ENCODE results near the gene IBA57. TPM values are rescaled to one million over a fixed set of nuclear protein-coding genes. Genes with fewer than 3 reads are reported as not detected.
"Not testable (repeated sequence)": the region's sequence is repeated elsewhere in the genome, so short reads cannot be mapped to it uniquely, and the experiment has no call there.

IBA57 gene
- polyA plus RNA-seq, 12 donors = 3.6 to 9.5 (median 4.2) TPM; not detected in 1

- DNase-seq = no peak
These were observed 46.2 kb downstream of the IBA57 start for GRCh38 chr1:228211531-228212414.

GRCh38 chr1:228212415-228212965 lies 46.9 kb downstream of the IBA57 start:
- no peak for DNase-seq

DNA sequence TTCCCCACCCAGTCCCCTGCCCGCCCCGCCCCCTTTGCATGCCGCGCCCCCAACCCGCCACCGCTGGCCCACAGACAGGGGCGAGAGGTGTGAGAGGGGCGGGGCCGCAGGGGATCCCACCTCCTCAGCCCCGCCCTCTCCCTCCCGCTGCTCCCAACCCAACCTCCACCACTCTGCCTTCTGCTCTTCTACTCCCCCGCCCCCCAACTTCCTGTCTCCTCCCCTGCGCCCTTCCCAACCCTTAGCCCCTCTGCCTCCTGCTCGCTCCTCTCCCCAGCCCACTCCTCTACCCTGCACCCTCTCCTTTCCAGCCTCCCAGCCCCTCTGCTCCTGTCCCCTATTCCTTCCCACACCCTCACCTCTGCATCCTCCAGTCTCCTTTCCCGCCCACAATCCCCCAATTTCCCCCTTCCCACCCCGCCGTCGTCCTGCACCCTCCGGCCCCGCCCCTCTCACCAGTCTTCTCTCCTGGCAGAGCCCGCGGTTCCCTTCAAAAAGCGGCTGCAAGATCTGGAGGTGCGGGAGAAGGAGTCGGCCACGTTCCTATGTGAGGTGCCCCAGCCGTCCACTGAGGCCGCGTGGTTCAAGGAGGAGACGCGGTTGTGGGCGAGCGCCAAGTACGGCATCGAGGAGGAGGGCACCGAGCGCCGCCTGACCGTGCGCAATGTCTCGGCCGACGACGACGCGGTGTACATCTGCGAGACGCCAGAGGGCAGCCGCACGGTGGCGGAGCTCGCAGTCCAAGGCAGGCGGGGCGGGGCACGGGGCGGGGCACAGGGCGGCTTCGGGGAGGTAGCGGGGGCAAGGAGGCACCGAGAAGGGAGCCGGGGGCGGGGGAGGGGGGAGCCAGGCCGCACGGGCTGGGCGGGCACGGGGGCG lies 47.6 kb downstream of the IBA57 start:
- DNase-seq = peak; percentile 61

GRCh38 chr1:228213917-228214808 lies 48.6 kb downstream of the IBA57 start:
- DNase-seq = no peak

- DNase-seq = no peak
These were observed 49.5 kb downstream of the IBA57 start for GRCh38 chr1:228214921-228215662.

DNA sequence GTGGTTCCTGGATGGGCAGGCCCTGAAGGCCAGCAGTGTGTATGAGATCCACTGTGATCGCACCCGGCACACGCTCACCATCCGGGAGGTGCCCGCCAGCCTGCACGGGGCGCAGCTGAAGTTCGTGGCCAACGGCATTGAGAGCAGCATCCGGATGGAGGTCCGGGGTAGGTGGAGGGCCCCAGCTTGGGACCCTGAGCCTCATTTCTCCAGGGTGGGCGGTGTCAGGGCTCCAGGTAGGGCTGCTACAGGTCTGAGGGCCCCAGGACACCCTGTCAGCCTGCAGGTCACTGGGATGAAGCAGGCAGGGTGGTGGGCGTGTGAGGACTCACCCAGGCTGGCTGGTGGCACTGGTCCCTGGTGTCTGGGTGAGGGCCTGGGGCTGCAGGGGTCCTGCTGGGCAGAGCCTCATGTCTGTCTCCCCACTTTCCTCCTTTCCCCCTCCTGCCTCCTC lies 50.1 kb downstream of the IBA57 start:
- no peak for DNase-seq

GRCh38 chr1:228216371-228217320 lies 51.0 kb downstream of the IBA57 start:
- no peak for DNase-seq

GRCh38 chr1:228217551-228218344 lies 52.1 kb downstream of the IBA57 start:
- DNase-seq = no peak

DNA sequence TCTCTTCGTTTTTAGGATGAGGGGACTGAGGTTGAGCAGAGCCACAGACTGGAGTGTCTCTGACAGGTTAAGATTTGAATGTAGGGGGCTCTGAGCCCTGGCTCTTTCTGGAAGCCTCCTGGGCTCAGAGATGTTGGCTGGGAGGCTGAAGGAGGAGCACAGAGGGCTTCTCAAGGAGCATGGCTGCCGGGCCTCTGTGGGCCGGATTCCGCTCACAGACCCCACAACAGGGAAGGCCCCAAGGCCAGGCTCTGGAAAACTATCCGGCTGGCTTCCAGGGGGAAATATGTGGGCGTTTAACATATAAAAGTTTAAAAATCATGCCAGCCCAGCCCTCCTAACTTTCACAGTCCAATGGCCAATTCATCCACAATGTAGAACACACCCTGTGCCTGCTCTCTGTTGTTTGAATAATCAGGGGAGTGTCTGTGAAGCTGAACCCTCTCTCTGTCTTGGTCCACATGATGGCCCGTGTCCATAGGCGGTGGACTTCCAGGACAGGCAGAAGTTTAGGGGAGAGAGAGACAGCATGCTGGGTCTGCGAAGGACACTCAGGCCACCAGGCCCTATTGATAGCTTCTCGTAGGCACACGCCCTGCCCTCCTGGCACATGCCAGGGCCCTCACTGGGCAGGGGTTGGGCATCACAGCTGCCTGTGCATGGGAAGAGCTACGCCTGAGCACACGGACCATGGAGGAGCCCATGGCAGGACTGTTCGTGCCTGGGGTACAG lies 53.1 kb downstream of the IBA57 start:
- no peak for DNase-seq

DNA sequence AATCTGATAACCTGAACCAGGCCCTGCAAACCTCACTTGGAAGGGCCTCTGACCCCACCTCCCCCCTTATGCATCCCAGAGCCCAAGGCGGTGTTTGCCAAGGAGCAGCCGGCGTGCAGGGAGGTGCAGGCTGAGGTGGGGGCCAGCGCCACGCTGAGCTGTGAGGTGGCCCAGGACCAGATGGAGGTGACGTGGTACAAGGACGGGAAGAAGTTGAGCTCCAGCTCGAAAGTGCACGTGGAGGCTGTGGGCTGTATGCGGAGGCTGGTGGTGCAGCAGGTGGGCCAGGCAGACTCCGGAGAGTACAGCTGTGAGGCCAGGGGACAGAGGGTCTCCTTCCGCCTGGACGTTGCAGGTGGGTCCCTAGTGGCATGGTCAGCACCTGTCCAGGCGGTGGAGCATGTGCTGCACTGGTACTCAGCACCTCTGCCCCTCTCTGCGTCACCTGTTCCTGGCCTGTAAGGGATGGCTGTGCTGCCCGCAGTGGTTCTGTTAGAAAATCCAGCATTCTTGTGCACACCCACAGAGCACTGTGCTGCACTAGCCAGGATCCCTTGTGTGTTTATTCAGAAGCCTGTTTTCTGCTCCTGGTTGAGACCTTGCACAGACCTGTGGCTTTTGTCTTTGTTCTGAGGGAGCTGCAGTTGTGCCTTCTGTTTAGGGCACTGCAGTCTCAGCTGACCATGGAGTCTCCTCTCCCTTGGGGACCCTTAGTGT lies 53.8 kb downstream of the IBA57 start:
- no peak for DNase-seq

DNA sequence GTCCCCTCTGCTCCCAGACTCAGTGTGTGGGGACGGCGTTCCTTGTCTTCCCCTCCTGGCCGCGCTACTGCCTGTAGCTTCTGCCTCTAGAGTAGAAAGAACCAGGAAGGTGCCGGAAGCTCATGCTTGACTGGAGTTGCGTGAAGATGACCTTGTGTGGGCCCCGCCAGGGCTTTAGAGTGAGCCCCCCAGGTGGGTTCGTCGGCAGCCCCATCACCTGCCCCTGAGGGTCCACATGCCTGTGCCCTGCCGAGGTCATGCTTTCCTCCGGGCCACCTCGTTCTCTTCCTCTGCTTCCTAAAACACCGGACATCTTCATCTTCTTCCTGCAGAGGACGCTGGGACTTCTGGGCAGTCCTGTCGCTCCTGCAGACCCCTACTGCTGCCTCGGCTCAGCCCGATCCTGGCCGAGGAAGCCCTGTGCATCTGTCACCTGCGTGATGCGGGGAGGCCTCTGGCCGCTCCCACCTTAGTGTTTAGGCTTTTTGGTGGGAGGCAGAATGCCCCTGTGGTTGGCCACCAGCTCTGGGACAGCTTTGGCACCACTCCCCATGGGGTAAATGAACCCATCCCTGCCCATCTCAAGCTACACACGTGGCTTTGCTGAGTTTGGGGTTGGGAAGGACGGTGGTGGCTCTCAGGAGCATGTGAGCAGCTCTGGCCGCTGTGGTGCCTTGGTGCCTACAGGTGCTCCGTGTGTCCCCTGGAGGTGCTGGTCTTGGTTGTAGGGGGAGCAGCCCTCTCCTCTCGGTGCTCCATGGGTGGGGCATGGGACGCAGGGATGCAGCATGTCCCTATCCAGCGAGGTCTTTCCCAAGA lies 54.6 kb downstream of the IBA57 start:
- no peak for DNase-seq

DNA sequence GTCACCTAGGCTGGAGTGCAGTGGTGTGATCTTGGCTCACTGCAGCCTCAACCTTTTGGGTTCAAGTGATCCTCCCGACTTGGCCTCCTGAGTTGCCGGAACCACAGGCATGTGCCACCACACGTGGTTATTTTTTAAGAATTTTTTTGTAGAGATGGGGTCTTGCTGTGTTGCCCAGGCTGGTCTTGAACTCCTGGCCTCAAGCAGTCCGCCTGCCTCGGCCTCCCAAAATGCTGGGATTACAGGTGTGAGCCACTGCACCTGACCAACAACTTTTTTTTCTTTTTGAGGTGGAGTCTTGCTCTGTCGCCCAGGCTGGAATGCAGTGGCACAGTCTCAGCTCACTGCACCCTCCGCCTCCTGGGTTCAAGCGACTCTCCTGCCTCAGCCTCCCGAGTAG lies 55.5 kb downstream of the IBA57 start:
- DNase-seq = not testable (repeated sequence)

DNA sequence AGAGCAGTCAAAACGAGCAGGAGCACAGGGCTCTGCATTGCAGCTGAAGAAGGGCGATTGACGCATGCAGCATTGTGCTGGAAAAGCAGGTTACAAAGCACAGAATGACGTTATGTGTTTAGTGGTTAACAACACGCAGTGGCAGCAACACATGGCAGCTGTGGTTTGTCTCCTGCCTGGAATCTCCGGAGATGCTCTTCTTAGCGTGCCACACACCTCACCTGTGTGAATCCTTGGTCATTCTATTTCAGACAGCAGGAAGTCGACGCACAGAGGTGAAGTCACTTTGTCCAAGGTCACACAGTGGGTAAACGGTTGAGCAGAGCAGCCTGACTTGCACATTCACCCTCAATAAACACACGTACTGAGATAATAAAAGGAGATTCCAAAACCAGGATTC lies 56.9 kb downstream of the IBA57 start:
- no peak for DNase-seq

GRCh38 chr1:228224198-228225164 lies 58.9 kb downstream of the IBA57 start:
- DNase-seq = no peak

DNA sequence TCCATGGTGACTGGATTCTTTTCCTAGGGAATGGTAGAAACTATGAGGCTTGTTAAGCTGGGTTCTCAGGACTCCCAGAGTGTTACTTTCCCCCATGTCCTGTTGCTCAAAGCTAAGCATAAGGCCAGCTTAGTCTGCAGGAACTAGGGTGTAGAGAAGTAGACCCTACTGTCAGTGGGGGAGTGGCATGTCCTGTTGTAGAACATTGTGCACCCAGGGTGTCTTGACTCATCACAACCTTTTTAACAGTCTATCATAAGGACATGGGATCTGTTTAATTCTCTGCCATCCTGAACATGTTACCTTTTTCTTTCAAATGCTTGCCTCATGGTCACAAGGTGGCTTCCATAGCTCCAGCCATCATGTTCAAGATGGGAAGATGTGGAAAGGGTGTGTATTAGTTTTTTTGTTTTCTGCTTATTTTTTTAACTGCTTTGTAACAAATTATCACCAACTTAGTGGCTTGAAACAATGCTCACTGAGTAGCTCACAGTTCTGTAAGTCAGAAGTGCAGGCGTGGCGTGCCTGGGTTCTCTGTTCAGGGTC lies 59.6 kb downstream of the IBA57 start:
- no peak for DNase-seq

Measured in muscle of arm (tissue), 12 donors.